ENCODE measurements around the gene CORO2B.
"Not testable (repeated sequence)": the region's sequence is repeated elsewhere in the genome, so short reads cannot be mapped to it uniquely, and the experiment has no call there.

The CORO2B gene

DNA sequence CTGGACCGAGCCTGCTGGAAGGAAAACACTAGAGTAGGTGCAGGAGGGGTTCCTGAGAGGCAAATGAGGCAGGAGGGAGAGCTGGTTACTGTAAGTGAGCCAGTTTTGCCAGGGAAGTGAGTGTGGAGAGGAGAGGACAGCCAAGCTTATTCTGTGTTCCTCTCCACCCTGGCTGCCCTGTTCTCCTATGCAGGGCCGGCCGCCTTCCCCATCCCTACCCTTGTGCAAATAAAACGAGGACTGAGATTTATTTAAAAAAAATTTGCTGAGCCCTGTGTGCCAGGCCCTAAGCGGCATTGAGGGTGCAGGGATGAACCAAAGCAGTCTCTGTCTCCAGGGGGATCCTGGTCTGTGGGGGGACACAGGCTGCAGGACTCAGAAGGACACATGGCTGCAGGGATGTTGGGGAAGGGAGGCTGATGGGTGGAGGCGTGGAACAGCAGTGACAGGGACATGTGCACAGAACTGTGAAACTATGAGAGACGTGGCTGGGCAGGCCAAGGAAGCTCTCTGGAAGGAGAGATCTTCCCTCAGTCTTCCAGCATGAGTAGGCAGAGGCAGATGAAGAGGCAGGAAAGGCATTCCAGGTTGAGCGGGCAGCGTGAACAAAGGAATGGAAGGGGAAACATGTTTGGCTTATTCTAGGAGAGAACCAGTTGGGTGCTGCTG, 12.1 kb downstream of the CORO2B start:
- no peak for DNase-seq (ENCODE audit: low read depth)

DNA sequence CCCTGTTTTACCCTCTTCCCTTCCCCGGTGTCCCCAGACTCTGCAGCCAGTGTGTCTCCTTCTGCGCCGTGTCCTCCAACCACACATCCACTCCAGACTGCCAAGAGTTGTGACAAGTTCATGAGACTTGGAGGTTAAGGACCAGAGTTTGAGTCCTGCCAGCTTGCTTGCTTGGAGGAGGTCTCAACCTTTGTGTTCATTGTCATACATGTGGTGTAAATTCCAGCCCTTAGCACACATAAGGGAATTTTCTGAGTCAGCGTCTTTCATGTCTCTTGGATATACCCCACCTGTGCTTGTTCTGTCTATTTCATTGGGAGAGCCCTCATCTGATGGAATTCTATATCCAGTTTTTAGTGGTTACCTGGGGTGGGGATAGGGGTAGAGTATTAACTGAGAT, 13.3 kb downstream of the CORO2B start:
- DNase-seq (ENCODE audit: low read depth): no peak

DNA sequence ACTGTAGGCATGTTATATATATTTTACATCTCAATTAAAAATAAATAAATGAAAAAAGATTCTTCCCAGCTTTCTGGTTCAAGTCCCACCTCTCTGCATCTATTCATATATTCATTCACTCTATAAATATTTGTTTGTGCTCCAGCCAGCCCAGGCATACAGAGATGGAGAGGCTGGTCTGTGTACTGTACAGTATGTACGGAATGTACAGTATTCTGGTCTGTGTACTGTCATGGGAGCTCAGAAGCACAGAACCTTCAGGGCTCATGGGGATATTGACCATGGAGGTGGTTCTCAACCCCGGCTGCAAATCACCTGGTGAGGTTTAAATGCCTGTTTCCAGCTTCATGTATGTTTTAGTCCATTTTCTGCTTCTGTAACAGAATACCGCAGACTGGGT, 13.8 kb downstream of the CORO2B start:
- DNase-seq (ENCODE audit: low read depth): no peak

DNA sequence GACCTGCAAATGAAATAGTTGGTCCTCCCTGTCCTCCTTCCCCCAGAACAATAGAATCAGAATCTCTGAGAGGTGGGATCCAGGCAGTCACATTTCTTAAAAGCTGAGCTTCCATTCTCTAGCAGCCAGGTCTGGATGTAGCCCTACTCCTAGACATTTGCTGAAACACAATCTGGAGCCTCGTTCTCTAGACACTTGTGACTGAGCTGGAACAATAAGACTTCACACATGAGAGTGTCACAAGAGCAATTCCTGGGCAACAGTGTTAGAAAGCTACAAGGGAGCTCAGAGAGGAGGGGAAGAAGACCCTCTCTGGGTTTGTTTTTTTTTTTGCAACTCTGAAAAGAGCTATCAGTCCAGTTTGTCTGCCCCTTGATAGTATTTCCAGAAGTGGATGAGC, 14.5 kb downstream of the CORO2B start:
- no peak for DNase-seq (ENCODE audit: low read depth)

DNA sequence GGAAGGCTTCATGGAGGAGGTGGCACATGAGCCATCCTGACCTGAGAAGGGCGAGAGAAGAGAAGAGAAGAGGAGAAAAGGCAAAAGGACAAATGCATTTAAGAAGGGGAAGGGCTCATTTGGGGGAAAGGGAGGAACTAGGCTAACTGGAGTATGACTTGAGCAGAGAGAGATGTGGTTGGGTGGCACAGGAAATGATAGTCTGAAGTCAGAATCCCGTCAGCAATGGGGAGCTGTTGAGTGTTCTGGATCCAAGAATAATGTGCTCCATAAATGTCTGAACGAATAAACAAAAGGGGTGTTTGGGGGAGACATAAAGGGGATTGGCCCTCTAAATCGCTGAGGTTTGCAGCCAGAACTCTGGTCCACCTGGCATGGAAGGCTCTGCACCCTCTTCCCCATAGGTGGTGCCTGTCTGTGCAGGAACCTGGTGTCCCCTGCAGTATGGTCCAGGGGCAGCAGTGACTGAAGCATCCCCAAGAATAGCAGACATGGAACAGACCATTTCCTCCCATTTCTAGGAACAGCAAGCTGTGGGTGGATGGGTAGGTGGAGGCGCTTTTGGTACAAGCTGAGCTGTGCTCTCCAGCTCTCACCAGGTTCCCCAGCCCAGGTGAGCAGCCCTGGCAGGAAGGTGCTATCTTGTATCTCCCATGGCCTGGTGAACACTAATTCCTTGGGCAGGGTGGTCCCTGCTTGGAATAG, 15.2 kb downstream of the CORO2B start:
- DNase-seq (ENCODE audit: low read depth): no peak

DNA sequence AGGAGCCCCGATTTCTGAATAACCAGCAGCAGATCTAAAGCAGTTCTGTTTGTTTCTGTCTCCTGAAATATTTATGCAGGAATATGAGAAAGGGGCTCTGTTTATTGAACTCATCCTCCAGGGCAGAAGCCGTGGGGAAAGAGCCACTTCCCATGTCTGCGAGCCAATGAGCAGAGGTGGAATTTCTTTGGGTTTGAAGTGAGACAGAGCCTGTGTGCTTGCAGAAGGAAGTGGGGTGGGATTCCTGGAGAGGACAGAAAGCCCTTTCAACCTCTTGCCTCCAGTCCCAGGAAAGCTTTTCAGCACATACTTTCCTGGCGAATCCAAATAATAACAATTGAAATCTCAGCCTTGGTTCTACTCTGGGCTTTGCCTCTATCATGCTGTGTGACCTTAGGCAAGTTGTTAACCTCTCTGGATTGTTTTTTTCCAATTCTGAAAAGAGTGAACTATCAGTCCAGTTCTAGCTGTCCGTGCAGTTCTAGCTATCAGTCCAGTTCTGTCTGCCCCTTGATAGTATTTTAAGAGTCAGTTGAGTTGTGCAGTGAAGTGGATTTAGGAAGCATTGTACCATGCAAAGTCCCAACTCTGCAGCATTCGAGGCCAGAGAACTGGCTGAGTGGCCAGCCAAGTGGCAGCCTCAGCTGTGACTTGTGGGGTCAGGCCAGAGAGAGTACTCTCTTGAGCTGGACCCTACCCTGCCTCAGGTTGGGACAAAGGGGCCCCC, 15.9 kb downstream of the CORO2B start:
- no peak for DNase-seq (ENCODE audit: low read depth)

DNA sequence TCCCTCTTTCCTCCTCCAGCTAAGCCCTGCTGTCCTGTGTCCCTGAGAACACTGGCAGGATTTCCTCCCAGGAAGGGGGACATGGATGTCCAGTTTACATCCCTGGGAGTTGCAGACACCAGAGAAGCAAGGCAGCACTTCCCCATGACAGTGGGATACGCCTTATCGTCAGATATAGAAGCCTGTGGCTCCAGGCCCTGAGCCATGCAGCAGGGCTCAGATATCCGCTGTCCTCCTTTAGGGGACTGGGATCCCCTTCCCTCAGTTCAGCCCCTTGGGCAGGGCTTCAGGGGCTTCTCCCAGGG, 16.4 kb downstream of the CORO2B start:
- no peak for DNase-seq (ENCODE audit: low read depth)

DNA sequence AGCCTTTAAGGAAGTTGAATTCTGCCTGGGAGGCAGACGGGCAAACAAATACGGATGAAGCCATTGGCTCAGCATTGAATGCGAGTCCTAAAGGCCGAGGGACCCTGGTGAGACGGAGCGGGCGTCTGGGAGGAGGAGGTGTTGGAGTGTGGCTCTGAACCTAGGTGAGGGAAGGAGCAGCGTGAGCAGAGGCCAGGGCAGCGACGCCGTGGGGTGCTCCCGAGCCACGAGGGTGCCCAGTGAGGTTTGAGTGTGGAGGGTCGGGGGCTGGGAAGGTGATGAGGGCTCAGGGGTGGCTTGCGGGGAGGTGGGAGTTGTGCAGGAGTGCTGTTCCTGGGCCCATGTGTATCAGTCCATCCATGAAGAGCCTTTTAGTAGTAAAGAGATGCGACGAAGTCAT, 17.0 kb downstream of the CORO2B start:
- no peak for DNase-seq (ENCODE audit: low read depth)

DNA sequence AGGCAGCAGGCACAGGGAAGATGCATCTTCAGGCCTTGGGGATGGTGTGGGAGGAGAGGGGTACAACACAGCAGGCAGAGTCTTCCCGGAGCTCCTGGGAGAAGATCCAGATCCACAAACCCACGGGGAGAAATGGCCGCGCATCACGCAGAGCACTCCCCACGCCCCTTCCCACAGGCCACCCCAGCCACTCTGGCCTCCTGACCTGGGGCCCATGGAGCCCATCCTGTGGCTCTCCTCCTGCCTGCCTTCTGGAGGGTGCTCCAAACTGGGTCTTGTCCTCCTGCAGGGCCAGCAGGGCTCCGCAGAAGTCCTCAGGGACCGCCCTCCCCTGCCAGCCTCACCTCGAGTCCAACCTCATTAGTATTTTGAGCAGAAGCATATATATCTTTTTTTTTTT, 17.9 kb downstream of the CORO2B start:
- no peak for DNase-seq (ENCODE audit: low read depth)

DNA sequence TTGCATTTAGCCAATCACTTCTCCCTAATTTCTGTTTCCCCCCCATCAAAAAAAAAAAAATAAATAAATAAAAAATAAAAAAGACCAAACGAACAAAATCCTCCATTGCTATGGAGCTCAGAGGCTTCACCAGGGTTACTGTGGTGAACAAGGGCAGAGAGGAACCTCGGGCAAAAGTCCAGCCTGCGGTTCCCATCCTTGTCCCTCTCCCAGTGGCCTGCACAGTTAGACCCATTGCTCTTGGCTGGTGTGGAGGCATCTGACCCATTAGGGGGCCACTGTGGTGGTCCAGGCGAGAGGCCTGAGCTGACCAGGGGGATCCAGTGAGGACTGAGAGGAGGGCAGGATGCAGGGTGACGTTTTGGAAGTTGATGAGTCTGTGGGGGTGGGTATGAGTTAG, 18.8 kb downstream of the CORO2B start:
- DNase-seq (ENCODE audit: low read depth): no peak

DNA sequence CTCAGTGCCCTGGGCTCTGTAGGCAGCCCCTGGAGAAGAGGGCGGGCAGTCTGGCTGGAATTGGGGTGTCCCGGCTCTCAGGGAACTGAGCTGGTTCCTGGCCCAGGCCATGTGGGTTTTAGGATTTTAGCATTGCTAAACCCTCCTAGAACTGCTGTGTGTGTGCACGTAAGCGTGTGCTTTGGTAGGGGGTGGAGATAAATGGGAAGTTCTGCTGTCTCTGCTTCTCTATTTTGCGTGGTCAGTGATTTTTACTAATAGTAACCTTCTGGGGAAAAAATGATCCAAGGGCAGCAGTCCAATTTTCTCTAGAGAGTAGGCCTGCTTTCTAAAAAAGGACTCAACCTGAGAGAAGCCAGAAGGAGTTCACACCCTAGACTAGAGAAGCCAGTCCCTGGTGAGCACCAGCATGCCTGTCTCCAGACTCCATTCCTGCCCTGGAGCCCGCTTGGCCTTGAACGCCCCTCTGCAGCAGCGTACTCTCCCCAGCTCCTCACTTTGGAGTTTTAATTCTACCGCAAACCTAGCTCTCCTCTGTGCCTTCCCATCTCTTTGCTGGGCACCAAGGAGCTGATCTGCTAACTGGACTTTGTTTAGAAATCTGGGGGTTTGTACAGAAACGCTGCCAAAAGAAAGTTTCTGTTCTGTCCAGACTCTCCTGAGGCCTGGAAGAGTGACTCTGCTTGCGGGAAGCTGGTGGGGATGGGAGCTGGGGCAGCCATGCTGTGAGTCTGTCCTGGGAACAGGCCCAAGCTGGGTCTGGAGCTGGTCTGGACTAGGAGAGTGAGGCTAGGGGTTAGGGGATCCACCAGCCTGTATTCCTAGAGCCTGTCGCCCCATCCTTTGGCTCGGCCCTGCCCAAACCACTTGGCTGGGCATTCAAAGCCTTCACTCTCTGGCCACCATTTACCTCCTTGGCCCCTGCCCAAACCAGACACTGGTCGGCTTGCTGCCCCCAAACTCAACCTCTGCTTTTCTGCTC, 19.7 kb downstream of the CORO2B start:
- DNase-seq (ENCODE audit: low read depth): no peak

DNA sequence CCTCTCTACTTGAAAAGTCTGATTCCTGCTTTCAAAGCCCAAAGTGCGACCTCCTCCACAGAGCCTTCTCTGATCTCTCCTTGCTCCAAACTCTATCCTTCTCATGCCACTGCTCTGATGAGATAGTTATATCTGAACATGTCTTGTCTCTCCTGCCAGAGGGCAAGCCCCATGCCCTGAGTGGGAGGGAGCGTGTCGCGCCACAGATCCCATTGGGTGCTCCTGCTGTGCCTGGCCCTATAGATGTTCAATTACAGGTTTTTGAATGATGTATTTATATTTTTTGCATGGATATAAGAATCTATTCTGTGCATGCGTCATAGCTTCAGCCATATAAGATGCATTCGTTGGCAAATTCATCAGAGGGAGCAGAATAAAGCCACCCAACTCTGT, 20.4 kb downstream of the CORO2B start:
- DNase-seq (ENCODE audit: low read depth): no peak

DNA sequence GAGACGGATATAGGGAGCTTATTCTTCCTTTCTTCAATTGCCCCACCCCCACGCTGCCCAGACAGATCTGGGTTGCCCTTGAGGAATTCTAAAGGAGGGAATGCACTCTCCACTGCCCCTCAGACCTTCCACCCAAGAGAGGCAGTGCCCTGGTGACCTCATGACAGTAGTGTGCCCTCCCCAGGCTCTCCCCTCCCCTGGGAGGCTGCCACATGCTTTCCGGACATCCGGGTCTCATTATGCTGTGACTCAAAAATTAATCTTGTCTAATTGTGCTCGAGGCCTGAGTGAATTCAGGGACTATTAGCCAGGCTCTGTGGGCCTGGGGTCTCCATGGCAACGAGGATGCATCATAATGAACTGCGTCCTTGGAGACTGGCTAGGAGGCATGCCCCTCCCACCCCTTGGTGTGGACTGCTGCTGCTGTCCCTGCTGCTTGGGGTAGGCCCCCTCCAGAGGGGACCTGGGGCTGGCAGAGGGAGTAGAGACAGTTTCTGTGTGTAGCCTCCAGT, 20.8 kb downstream of the CORO2B start:
- no peak for DNase-seq (ENCODE audit: low read depth)

DNA sequence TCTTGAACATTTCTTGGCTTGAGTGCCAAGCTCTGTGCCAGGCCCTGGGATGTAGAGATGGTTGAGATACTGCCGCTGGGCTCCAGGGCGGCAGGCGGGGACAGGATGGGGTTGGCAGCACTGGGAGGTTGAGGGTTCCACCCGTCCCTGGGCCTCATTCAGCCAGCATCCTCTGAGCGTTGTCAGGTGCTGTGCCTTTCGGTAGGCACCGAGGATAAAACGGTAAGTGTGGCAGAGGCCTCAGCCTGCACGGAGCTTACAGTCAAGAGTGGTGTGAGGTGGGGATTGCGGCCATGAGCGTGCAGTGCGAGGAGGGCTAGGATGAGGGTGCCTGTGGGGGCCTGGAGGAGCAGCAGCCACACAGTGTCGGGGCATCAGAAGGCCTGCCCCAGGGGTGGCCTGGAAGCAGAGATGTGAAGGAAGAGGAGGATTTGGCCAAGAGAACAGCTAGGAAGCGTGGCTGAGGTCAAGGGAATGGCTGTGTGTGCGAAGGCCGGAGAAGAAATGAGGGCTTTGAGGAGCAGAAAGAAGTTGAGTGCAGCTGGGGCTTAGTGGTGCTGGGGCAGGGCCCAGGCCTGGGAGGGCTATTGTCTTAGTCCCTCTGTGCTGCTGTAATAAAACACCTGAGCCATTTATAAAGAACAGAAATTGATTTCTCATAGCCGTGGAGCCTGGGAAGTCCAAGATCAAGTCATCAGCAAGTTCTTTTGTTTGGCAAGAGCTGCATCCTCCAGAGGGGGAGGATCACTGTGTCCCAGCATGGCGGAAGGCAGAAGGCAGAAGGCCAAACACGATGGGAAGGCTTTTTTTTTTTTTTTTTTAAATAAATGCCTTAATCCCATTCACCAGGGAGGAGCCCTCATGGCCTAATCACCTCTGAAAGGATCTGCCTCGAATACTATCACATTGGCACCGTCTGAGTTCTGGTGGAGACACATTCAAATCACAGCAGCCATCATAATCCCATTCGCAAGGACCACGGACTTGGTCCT, 22.7 kb downstream of the CORO2B start:
- no peak for DNase-seq (ENCODE audit: low read depth)

DNA sequence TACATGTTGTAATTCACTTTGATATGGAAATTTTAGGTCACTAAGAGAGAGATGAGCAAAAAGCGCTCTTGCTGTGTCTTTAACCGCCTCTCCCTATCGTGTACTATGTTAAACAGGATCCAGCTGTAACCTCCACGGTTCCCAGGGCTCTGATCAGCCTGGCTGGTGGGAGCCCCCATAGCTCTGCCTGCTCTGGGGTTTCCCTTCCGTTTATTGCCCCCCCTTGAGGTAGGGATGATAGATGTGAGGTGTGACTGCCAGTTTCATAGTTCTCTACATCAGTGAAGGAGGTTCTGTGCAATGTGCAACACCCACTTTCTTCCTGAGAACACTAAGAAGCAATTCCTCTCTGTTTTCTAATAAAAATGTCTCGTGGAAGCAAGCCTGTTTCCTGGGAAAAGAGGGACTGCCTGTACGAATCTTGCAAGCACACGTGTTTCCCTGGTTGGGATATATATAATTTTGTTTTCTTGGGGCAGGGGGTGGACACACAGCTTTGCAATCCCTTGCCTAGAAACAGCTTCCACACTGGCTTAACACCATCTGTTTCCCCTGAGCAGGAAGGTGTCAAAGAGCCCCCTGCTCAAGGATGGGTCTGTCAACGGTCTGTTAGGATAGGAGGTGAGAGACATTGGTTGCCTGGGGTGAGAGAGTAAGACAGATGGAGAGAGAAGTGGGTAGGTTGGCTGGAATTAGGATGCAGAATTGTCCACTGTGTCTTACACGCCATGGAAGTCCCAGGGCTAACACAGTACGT, 23.8 kb downstream of the CORO2B start:
- no peak for DNase-seq (ENCODE audit: low read depth)

DNA sequence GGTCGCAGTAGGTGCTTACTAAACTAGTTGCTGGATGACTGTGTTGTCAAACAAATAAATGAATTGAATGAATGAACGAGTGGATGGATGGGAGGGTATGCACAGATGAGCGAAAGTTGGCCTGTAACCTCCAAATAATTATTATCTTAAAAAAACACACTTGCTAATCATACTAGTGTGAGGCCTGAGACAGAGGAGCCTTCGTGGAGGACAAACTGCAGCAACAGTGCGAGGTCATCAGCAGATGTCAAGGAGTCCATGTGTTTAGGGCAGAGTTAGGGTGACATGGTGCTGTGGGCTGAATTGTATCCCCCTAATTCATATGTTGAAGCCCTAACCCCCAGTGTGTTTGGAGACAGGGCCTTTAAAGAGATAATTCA, 24.4 kb downstream of the CORO2B start:
- no peak for DNase-seq (ENCODE audit: low read depth)

DNA sequence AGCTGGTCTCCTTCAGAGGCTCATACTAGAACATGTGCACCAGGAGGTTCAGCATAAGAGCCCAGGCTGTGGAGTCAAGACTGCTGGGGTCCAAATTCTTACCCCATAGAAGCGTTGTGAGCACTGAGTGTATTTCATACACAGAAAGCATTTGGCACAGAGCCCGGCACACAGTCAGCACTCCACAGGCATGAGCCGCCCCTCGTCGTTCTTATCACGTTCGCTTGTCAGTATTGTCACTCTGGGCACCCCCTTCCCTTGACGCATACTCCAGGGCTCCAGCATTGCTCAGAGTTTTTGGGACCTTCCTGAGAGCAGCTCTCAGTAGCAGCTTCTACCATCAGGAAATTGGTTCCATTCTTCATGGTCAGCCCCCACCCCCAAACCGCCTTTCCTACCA, 25.2 kb downstream of the CORO2B start:
- no peak for DNase-seq (ENCODE audit: low read depth)

DNA sequence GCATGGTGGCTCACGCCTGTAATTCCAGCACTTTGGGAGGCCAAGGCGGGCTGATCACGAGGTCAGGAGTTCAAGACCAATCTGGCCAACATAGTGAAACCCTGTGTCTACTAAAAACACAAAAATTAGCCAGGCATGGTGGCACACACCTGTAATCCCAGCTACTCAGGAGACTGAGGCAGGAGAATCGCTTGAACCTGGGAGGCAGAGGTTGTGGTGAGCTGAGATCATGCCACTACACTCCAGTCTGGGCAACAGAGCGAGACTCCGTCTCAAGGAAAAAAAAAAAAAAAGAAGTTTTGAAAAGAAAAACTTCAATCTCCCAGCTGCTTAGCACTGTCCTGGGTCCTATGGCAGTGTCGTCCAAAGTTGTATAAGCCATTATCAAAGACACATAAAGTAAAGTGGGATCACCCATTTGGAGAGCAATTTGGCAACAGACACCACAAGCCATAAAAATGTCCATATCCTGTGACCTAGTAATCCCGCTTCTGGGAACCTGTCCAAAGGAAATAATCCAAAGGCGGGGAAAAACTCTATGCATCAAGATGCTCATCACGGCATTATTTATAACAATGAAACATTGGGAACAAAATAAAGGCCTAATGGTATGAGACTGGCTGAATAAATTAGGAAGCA, 26.2 kb downstream of the CORO2B start:
- not testable (repeated sequence) for DNase-seq (ENCODE audit: low read depth)

DNA sequence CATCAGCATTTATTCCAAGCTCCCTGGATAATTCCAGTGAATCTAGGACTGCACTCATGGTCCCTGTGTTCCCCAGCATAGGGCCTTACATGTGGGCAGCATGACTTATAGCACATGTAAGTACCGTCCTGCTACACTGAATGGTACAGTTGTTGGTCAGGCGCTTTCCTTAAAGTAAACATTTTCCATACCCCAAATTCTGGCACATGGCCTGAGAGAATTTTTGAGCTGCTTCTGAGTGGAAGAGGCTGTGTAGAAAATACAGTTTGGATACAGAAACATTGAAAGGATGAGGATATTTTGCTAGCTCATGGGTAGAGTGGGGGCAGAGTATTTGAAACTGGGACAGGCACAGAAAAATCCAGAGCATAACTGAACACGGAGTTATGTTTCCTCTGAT, 27.6 kb downstream of the CORO2B start:
- no peak for DNase-seq (ENCODE audit: low read depth)

Data from stimulated activated CD8-positive, alpha-beta memory T cell treated with anti-CD3 and anti-CD28 coated beads, Interleukin-12 subunit alpha, Interleukin-12 subunit beta, amount 100 ng/mL, for 1 hour (primary cell).